Psoas muscle (tissue), 8 donors: ENCODE data around the gene EDNRA. TPM values are rescaled to one million over a fixed set of nuclear protein-coding genes. Genes with fewer than 3 reads are reported as not detected.

Source experiments
- ATAC-seq, 4 donors: fragments of 200-7000 bp; cut with Tn5 transposase; one replicate each; pipeline ENCODE4 v1.9.1; 2020; ENCODE audit warnings: moderate library complexity in 3 of 4, mild to moderate bottlenecking in 2 of 4
- DNase-seq, 2 donors: peaks; one replicate each; pipeline ENCODE4 v3.0.0-alpha.2; 2020
- H3K27ac ChIP-seq: fragments of 200-600 bp; one replicate; pipeline ENCODE4 v1.8.0; 2022
- H3K27me3 ChIP-seq, 3 donors: fragments of 200-600 bp in 1 of 3; one replicate each; pipeline versions ENCODE4 v1.6.1 to v1.8.0; 2013 to 2022; ENCODE audit warnings: low read length in 2 of 3, mild to moderate bottlenecking in 2 of 3, moderate library complexity in 1 of 3; ENCODE audit not compliant: insufficient read depth in 3 of 3
- H3K36me3 ChIP-seq, 2 donors: fragments of 200-600 bp in 1 of 2; one replicate each; pipeline versions ENCODE4 v1.6.1 to v1.8.0; 2013 to 2022; ENCODE audit warnings: low read depth in 1 of 2, mild to moderate bottlenecking in 1 of 2, moderate library complexity in 1 of 2; ENCODE audit not compliant: insufficient read depth in 1 of 2
- H3K4me1 ChIP-seq: fragments of 200-600 bp; one replicate; pipeline ENCODE4 v1.8.0; 2022
- H3K4me3 ChIP-seq: fragments of 200-600 bp; one replicate; pipeline ENCODE4 v1.8.0; 2022; ENCODE audit warnings: mild to moderate bottlenecking
- H3K9me3 ChIP-seq: fragments of 200-600 bp; one replicate; pipeline ENCODE4 v1.8.0; 2022
- CTCF ChIP-seq: fragments of 200-600 bp; IDR thresholded peaks from one replicate; pipeline ENCODE4 v1.8.0; 2022; ENCODE audit warnings: antibody characterized with exemption
- WGBS, 3 donors: extraction: QIAGEN DNeasy Blood & Tissue Kit; methylation state at CpG; one replicate each; pipeline versions ENCODE4 v1.1.6 to v1.1.7; 2013; 5-methylcytosine and 5-hydroxymethylcytosine counted together
- intact Hi-C, 2 donors: fragments of 100-400 bp; cut with DNase I; formaldehyde crosslinking; loops; one replicate each; pipeline versions ENCODE4 v1.11.0 to v1.14.2; 2022
- polyA plus RNA-seq, 3 donors: library from polyadenylated mRNA; stranded (reverse); fragments of 200-250 nt; gene quantifications; one replicate each; pipeline ENCODE4 v1.2.3, GENCODE V29; 2013
- total RNA-seq, 4 donors: library from RNA; stranded (reverse); fragmentation: NEBNext Ultra II Directional in 2 of 4; extraction: Animal tissue kit (Norgen Biotek cat#: 25700) in 2 of 4; gene quantifications; one replicate each; pipeline versions ENCODE4 v1.2.1 to v1.2.4, GENCODE V29; 2021 to 2023
- donor health status: healthy with polysubstance abuse.
- donor health status: DM: no; HTN: no; CAD: no; lungs with moderate emphysema.
- donor health status: Bipolar disorder and iron deficiency.
- donor health status: healthy.
- donor health status: DM: yes; HTN: yes; CAD: no.
- donor health status: DM: no; HTN: no; CAD: no.
- donor health status: DM: no; HTN: no; CAD: no.
- donor health status: DM: yes; HTN: yes; CAD: no.

EDNRA gene
- total and polyA plus RNA-seq, 7 donors = 0.86 to 5.8 (median 1.8) TPM

GRCh38 chr4:147582386-147583060, 101.6 kb downstream of the EDNRA start:
- DNase-seq = no peak
- Histone ChIP-seq H3K27me3 (no peaks in the 10 kb centered on the region), H3K4me3 (no peak overlapping the region), H3K27ac (no peak overlapping the region), H3K36me3 (no peaks in the 10 kb centered on the region), H3K9me3 (no peaks in the 10 kb centered on the region), H3K4me1 (no peaks in the 10 kb centered on the region)
- intact Hi-C loops = loop anchor here in 1 of 2 donors (10.0 kb wide), 1 partner anchor 418 kb away; no protein-coding TSS in a partner anchor
- no peak for TF ChIP-seq CTCF
- ATAC-seq = no peak

DNA sequence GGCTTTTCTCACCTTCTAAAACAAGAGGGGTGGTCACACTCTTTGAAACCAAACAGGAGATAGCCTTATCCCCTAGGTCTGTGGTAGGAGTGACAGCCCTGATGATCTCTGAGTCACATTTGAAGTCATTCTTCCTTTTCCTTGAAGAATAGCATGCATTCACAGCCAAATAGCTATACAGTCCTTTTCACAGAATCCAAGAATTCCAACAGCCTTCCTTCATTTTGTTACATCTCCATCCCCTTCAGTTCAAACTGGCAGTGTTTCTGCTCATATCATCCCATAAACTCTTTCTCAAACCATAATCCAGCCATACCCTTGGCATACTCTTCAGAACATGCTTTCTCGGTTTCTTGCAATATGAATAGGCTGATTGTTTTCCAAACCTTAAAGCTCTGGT, 103.0 kb downstream of the EDNRA start:
- no peak overlapping the region for H3K4me3 ChIP-seq
- H3K27me3 ChIP-seq = no peaks in the 10 kb centered on the region
- intact Hi-C loops = loop anchor here in 1 of 2 donors (10.0 kb wide), 1 partner anchor 419 kb away; no protein-coding TSS in a partner anchor
- no peaks in the 10 kb centered on the region for H3K36me3 ChIP-seq
- DNase-seq (no peak), ATAC-seq (no peak)
- no peak for TF ChIP-seq CTCF
- H3K9me3 ChIP-seq = no peaks in the 10 kb centered on the region
- WGBS, 3 donors = 47 to 64% (median 52%) methylated on average over 1 of the region's 1 CpG
- no peaks in the 10 kb centered on the region for H3K4me1 ChIP-seq
- H3K27ac ChIP-seq = no peak overlapping the region

DNA sequence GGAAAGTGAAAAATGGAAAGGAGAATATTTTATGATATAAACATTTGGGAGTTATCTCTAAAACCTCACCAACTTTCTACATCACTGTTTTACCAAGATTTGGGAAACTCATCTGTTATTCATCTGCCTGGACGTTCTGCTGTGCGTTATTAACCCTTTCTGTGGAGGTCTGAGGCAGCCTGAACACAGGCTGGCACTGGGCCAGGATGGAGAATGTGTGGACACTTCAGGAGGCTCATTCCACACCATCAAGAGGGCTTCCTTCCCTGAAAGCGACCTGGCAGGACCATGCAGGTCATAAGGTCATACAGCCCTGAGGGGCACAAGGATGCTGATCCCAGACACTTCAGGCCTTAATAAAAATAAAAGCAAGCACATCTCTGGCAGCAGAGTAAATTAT, 105.1 kb downstream of the EDNRA start:
- intact Hi-C loops = loop anchor here (5.0 to 10.0 kb wide), 3 partner anchors 421 to 474 kb away; no protein-coding TSS in a partner anchor
- H3K4me1 ChIP-seq = no peaks in the 10 kb centered on the region
- WGBS, 3 donors = 30 to 41% (median 33%) methylated on average over 3 of the region's 3 CpGs
- H3K36me3 ChIP-seq = no peaks in the 10 kb centered on the region
- no peak overlapping the region for H3K4me3 ChIP-seq
- H3K27me3 ChIP-seq = no peaks in the 10 kb centered on the region
- no peak overlapping the region for H3K27ac ChIP-seq
- H3K9me3 ChIP-seq = no peaks in the 10 kb centered on the region
- ATAC-seq = no peak
- DNase-seq = no peak
- no peak for TF ChIP-seq CTCF

- DNase-seq (no peak), ATAC-seq (no peak)
- Histone ChIP-seq H3K27ac (no peak overlapping the region), H3K4me1 (no peaks in the 10 kb centered on the region), H3K9me3 (no peaks in the 10 kb centered on the region), H3K4me3 (no peak overlapping the region), H3K36me3 (no peaks in the 10 kb centered on the region), H3K27me3 (no peaks in the 10 kb centered on the region)
- WGBS, 3 donors = 76 to 82% (median 77%) methylated on average over 4 of the region's 4 CpGs
- TF ChIP-seq CTCF = no peak
- intact Hi-C loops = loop anchor here (5.0 to 10.0 kb wide), 3 partner anchors 422 to 474 kb away; no protein-coding TSS in a partner anchor
These were observed 105.7 kb downstream of the EDNRA start for GRCh38 chr4:147586637-147587036.
